GM13976 (cell line): ENCODE measurements around the gene MPC2.
"Not testable (repeated sequence)": the region's sequence is repeated elsewhere in the genome, so short reads cannot be mapped to it uniquely, and the experiment has no call there.

ENCODE experiments used
- DNase-seq: peaks from one replicate; pipeline ENCODE4 v3.0.0; 2012; ENCODE audit warnings: low spot score
- in situ Hi-C: fragments of 300-500 bp; cut with MboI; formaldehyde crosslinking; loops from one replicate; pipeline ENCODE4 v1.12.0; 2022; ENCODE audit warnings: low sequenced_read_pairs, mixed read lengths, inconsistent platforms; ENCODE audit not compliant: unreplicated experiment
- TF ChIP-seq, protein P1 (sequence below): IDR thresholded peaks from 2 replicates; pipeline ENCODE4 v1.5.1; 2012; ENCODE audit warnings: borderline replicate concordance, mild to moderate bottlenecking; ENCODE audit not compliant: insufficient read depth; ENCODE audit errors: extremely low read depth, missing control alignments, control extremely low read depth

The MPC2 gene

GRCh38 chr1:167898578-167899222, 38.2 kb downstream of the MPC2 start:
- TF ChIP-seq, protein P1, sequence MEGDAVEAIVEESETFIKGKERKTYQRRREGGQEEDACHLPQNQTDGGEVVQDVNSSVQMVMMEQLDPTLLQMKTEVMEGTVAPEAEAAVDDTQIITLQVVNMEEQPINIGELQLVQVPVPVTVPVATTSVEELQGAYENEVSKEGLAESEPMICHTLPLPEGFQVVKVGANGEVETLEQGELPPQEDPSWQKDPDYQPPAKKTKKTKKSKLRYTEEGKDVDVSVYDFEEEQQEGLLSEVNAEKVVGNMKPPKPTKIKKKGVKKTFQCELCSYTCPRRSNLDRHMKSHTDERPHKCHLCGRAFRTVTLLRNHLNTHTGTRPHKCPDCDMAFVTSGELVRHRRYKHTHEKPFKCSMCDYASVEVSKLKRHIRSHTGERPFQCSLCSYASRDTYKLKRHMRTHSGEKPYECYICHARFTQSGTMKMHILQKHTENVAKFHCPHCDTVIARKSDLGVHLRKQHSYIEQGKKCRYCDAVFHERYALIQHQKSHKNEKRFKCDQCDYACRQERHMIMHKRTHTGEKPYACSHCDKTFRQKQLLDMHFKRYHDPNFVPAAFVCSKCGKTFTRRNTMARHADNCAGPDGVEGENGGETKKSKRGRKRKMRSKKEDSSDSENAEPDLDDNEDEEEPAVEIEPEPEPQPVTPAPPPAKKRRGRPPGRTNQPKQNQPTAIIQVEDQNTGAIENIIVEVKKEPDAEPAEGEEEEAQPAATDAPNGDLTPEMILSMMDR, result no peak
- DNase-seq, result no peak
- in situ Hi-C loops, result no loop called here

DNA sequence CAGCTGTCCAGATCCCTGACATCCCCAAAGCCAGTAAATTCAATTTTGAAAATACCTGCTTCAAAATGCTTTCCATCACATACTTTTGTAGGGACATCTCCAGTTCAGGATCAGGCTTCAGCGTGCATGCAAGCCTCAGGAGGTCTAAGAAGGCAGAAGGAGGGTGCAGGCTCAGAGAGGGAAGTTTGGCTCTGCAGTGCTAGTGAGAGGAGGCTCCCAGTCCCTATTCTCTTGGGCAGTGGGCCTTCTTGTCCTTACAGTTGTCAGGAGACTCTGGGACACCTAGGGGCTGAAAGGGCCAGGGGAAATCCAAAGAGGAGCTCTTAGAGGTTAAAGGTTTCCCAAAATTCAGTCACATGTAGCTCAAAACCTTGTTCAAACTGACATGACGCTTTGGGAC, 43.1 kb downstream of the MPC2 start:
- TF ChIP-seq, protein P1, result no peak
- DNase-seq, result no peak
- in situ Hi-C loops, result no loop called here

DNA sequence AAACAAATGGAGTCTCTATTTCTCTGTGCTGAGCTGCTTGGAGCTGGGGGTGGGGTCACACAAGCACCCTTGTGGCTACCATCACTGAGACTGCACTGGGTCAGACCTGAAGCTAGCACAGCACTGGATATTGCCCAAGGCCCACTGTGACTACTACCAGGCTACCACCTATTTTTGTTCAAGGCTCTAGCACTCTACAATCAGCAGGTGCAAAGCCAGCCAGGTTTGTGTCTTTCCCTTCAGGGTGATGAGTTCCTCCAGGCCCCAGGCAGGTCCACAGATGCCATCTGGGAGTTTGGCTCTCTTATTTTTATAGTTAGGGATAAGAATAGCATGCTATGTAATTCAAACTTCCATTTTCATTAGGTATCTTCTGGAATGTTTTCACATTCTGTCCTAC, 46.5 kb downstream of the MPC2 start:
- in situ Hi-C loops, result no loop called here
- no peak for DNase-seq
- TF ChIP-seq, protein P1, result no peak

GRCh38 chr1:167887187-167887586, 49.7 kb downstream of the MPC2 start:
- in situ Hi-C loops, result not testable (repeated sequence)

DNA sequence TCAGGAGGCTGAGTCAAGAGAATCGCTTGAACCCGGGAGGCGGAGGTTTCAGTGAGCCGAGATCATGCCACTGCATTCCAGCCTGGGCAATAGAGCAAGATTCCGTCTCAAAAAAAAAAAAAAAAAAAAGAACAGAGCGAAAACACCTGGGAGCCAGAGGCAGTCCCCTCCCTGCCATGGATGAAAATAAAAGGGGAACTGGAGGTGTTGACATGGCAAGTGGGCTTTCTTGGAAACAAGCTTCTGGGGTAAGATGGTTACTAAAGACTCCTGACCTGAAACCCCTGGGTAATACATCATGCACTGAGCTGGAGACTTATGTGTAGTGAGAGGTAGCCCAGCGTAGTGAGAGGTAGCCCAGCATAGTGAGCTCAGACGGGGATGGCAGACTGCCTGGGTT, 54.5 kb downstream of the MPC2 start:
- no peak for DNase-seq
- TF ChIP-seq, protein P1, result no peak
- in situ Hi-C loops, result no loop called here

More at GRCh38 chr1:167887187-167887586, 49.7 kb downstream of the MPC2 start:
- not testable (repeated sequence) for DNase-seq

DNA sequence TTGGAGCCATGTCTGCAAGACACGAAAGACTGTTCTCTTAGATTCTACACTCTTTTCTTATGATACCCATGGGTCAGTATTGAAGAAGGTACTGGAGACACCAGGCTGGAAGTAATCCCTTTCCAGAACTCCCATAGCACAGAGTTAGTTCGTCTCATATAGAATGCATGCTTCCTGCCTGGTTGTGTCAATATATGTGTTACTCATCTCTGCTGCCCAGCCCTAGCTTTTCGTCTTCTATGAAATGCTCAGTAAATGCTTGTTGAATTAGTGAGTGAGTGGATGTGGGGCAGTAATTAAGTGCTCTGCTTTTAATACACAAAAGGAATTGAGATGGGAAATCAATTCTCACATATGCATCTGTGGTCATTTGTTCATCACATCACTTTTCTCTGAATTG, 55.1 kb downstream of the MPC2 start:
- in situ Hi-C loops, result no loop called here
- no peak for DNase-seq
- TF ChIP-seq, protein P1, result no peak

DNA sequence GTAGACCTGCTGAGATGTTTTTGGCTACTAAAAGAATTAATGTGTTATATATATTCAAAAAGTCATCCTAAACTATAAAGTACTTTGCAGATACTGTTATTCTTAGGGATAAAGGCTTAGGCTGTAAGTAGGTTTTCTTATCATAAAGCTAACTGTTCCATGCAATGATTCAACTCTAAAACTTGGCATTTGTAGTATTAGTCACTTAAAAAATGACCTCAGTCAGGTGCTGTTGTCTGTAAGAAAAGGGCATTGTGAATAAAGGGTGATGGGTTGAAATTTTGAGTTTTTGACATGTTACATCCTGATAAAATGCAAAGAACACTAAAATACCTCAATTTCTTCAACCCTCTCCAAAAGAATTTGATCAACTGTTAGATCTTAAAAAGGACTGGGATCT, 55.8 kb downstream of the MPC2 start:
- no peak for DNase-seq
- TF ChIP-seq, protein P1, result no peak
- in situ Hi-C loops, result no loop called here
